Vagina (tissue), 2 donors: ENCODE data around the gene CHRM4. TPM values are rescaled to one million over a fixed set of nuclear protein-coding genes. Genes with fewer than 3 reads are reported as not detected.

Experiments used
- DNase-seq, 2 donors: peaks; one replicate each; pipeline ENCODE4 v3.0.0-alpha.2; 2017; ENCODE audit errors: extremely low spot score in 2 of 2
- H3K27ac ChIP-seq: fragments of 200-600 bp; sonication (generic); one replicate; pipeline ENCODE4 v1.5.1; 2019
- H3K27me3 ChIP-seq: fragments of 200-600 bp; sonication (generic); one replicate; pipeline ENCODE4 v1.5.1; 2019
- H3K36me3 ChIP-seq, 2 donors: fragments of 200-600 bp; sonication (generic); one replicate each; pipeline ENCODE4 v1.5.1; 2017 to 2019
- H3K4me1 ChIP-seq: fragments of 200-600 bp; sonication (generic); one replicate; pipeline ENCODE4 v1.5.1; 2019
- H3K4me3 ChIP-seq, 2 donors: fragments of 200-600 bp; sonication (generic); 1 replicate in 1 of 2; 2 replicates in 1 of 2; pipeline ENCODE4 v1.5.1; 2016 to 2019
- H3K9me3 ChIP-seq: fragments of 200-600 bp; sonication (generic); one replicate; pipeline ENCODE4 v1.5.1; 2019
- POLR2A ChIP-seq, 2 donors: fragments of 450-650 bp; IDR thresholded peaks; one replicate each; pipeline ENCODE4 v1.6.1; 2017; ENCODE audit warnings: antibody characterized with exemption in 2 of 2, mild to moderate bottlenecking in 2 of 2, moderate library complexity in 2 of 2
- POLR2AphosphoS5 ChIP-seq, 2 donors: sonication (generic); formaldehyde crosslinking; IDR thresholded peaks; one replicate each; pipeline ENCODE4 v1.9.0; 2017; ENCODE audit warnings: antibody characterized with exemption in 2 of 2, mild to moderate bottlenecking in 2 of 2, low read depth in 1 of 2; ENCODE audit not compliant: insufficient read depth in 1 of 2
- intact Hi-C: fragments of 100-400 bp; cut with DNase I; formaldehyde crosslinking; loops from one replicate; pipeline ENCODE4 v1.15.1; 2023
- total RNA-seq: library from RNA; depleted of rRNA; stranded (reverse); fragments of >200 nt; gene quantifications from one replicate; pipeline ENCODE4 v1.2.3, GENCODE V29; 2016
- TF ChIP-seq, protein P1 (sequence below), 3 experiments: fragments of 450-650 bp in 2 of 3; fragments of 200-600 bp in 1 of 3; sonication (generic) in 1 of 3; IDR thresholded peaks; one replicate each; pipeline ENCODE4 v1.5.1; 2017 to 2019; ENCODE audit warnings: antibody characterized with exemption in 3 of 3, mild to moderate bottlenecking in 2 of 3, moderate library complexity in 2 of 3

CHRM4 gene
- total RNA-seq, 1 donor from 2014 or later, result not detected

GRCh38 chr11:46431211-46431610, 39.6 kb upstream of the CHRM4 start:
- H3K36me3 ChIP-seq, result peaks cover 0 to 18% of the 10 kb centered on the region in 2 donors
- no peak for TF ChIP-seq POLR2A (IDR thresholded peaks at IDR 0.05)
- TF ChIP-seq, protein P1, sequence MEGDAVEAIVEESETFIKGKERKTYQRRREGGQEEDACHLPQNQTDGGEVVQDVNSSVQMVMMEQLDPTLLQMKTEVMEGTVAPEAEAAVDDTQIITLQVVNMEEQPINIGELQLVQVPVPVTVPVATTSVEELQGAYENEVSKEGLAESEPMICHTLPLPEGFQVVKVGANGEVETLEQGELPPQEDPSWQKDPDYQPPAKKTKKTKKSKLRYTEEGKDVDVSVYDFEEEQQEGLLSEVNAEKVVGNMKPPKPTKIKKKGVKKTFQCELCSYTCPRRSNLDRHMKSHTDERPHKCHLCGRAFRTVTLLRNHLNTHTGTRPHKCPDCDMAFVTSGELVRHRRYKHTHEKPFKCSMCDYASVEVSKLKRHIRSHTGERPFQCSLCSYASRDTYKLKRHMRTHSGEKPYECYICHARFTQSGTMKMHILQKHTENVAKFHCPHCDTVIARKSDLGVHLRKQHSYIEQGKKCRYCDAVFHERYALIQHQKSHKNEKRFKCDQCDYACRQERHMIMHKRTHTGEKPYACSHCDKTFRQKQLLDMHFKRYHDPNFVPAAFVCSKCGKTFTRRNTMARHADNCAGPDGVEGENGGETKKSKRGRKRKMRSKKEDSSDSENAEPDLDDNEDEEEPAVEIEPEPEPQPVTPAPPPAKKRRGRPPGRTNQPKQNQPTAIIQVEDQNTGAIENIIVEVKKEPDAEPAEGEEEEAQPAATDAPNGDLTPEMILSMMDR (IDR thresholded peaks at IDR 0.05), result no peak
- no peak for TF ChIP-seq POLR2AphosphoS5 (IDR thresholded peaks at IDR 0.05; ENCODE audit: insufficient read depth in 1 of 2, low read depth in 1 of 2)
- DNase-seq, result no peak
- H3K4me3 ChIP-seq, result no peak overlapping the region
- H3K27me3 ChIP-seq, result no peaks in the 10 kb centered on the region
- H3K9me3 ChIP-seq, result no peaks in the 10 kb centered on the region
- no peaks in the 10 kb centered on the region for H3K4me1 ChIP-seq
- intact Hi-C loops, result no loop called here
- H3K27ac ChIP-seq, result no peak overlapping the region

- H3K36me3 ChIP-seq, result peaks cover 0 to 18% of the 10 kb centered on the region in 2 donors
- no peak overlapping the region for H3K27ac ChIP-seq
- H3K27me3 ChIP-seq, result no peaks in the 10 kb centered on the region
- no peaks in the 10 kb centered on the region for H3K9me3 ChIP-seq
- TF ChIP-seq POLR2AphosphoS5 (IDR thresholded peaks at IDR 0.05; ENCODE audit: insufficient read depth in 1 of 2, low read depth in 1 of 2) (no peak), POLR2A (IDR thresholded peaks at IDR 0.05) (no peak)
- TF ChIP-seq, protein P1 (IDR thresholded peaks at IDR 0.05), result no peak
- H3K4me1 ChIP-seq, result no peaks in the 10 kb centered on the region
- DNase-seq, result no peak
- H3K4me3 ChIP-seq, result no peak overlapping the region
- intact Hi-C loops, result no loop called here
These were observed 38.1 kb upstream of the CHRM4 start for GRCh38 chr11:46429717-46430116.

- Histone ChIP-seq H3K4me1 (no peaks in the 10 kb centered on the region), H3K36me3 (peaks cover 0 to 8% of the 10 kb centered on the region in 2 donors), H3K4me3 (no peak overlapping the region), H3K27ac (no peak overlapping the region), H3K9me3 (no peaks in the 10 kb centered on the region), H3K27me3 (no peaks in the 10 kb centered on the region)
- intact Hi-C loops, result no loop called here
- no peak for TF ChIP-seq POLR2AphosphoS5 (IDR thresholded peaks at IDR 0.05; ENCODE audit: insufficient read depth in 1 of 2, low read depth in 1 of 2)
- no peak for TF ChIP-seq POLR2A (IDR thresholded peaks at IDR 0.05)
- TF ChIP-seq, protein P1 (IDR thresholded peaks at IDR 0.05), result no peak
- DNase-seq, result no peak
These were observed 35.8 kb upstream of the CHRM4 start for GRCh38 chr11:46427364-46427763.

- Histone ChIP-seq H3K4me1 (no peaks in the 10 kb centered on the region), H3K9me3 (no peaks in the 10 kb centered on the region), H3K27me3 (no peaks in the 10 kb centered on the region), H3K36me3 (peaks cover 0 to 8% of the 10 kb centered on the region in 2 donors), H3K4me3 (no peak overlapping the region), H3K27ac (no peak overlapping the region)
- intact Hi-C loops, result no loop called here
- DNase-seq, result no peak
- TF ChIP-seq, protein P1 (IDR thresholded peaks at IDR 0.05), result no peak
- TF ChIP-seq POLR2AphosphoS5 (IDR thresholded peaks at IDR 0.05; ENCODE audit: insufficient read depth in 1 of 2, low read depth in 1 of 2) (no peak), POLR2A (IDR thresholded peaks at IDR 0.05) (no peak)
These were observed 34.8 kb upstream of the CHRM4 start for GRCh38 chr11:46426233-46426991.

DNA sequence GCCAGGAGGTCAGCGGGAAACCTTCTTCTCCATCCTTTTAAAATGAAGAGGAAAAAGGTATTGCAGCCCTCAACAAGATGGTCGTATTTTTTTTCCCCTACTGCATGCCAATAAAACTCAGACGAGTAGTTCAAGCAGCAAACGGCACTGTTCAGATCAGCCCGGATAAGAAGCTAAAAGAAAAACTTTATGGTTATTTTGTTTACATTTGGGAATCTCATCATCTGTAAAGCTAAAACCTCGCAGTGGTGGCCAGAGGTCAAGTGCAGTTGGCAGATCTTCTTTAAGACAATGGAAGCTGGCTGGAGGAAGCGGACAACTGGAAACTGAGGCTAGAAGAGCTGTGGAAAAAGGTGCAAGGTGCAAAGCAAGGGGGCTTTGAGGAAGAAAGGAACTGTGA, 31.0 kb upstream of the CHRM4 start:
- intact Hi-C loops, result no loop called here
- TF ChIP-seq POLR2A (IDR thresholded peaks at IDR 0.05) (no peak), POLR2AphosphoS5 (IDR thresholded peaks at IDR 0.05; ENCODE audit: insufficient read depth in 1 of 2, low read depth in 1 of 2) (no peak)
- TF ChIP-seq, protein P1 (IDR thresholded peaks at IDR 0.05), result no peak
- Histone ChIP-seq H3K36me3 (peaks cover 0 to 12% of the 10 kb centered on the region in 2 donors), H3K4me3 (no peak overlapping the region), H3K27ac (no peak overlapping the region), H3K9me3 (no peaks in the 10 kb centered on the region), H3K27me3 (no peaks in the 10 kb centered on the region), H3K4me1 (no peaks in the 10 kb centered on the region)
- no peak for DNase-seq
